Measurements from ENCODE around the gene MISP3.
"Not testable (repeated sequence)": the region's sequence is repeated elsewhere in the genome, so short reads cannot be mapped to it uniquely, and the experiment has no call there.

The MISP3 gene

GRCh38 chr19:14072535-14073260 lies at the start of gene MISP3:
Gene MISP3, plus strand, starts transcription at chr19:14072786. Its CDS starts 524 bp downstream, at chr19:14073310.
- TF ChIP-seq, protein P1, sequence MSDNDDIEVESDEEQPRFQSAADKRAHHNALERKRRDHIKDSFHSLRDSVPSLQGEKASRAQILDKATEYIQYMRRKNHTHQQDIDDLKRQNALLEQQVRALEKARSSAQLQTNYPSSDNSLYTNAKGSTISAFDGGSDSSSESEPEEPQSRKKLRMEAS (IDR thresholded peaks at IDR 0.05; ENCODE audit: low read depth, low read length): 0 out of 2 replicates have a peak, but pooled peaks have one; percentile 5
- TF ChIP-seq, protein P2, sequence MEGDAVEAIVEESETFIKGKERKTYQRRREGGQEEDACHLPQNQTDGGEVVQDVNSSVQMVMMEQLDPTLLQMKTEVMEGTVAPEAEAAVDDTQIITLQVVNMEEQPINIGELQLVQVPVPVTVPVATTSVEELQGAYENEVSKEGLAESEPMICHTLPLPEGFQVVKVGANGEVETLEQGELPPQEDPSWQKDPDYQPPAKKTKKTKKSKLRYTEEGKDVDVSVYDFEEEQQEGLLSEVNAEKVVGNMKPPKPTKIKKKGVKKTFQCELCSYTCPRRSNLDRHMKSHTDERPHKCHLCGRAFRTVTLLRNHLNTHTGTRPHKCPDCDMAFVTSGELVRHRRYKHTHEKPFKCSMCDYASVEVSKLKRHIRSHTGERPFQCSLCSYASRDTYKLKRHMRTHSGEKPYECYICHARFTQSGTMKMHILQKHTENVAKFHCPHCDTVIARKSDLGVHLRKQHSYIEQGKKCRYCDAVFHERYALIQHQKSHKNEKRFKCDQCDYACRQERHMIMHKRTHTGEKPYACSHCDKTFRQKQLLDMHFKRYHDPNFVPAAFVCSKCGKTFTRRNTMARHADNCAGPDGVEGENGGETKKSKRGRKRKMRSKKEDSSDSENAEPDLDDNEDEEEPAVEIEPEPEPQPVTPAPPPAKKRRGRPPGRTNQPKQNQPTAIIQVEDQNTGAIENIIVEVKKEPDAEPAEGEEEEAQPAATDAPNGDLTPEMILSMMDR (IDR thresholded peaks at IDR 0.05; ENCODE audit: low read depth, low read length): no peak
- peak; percentile 54 for DNase-seq (ENCODE audit: low read depth)
- H3K4me3 ChIP-seq (ENCODE audit: low read depth, low read length): peak within 1 kb of the TSS; percentile 47

DNA sequence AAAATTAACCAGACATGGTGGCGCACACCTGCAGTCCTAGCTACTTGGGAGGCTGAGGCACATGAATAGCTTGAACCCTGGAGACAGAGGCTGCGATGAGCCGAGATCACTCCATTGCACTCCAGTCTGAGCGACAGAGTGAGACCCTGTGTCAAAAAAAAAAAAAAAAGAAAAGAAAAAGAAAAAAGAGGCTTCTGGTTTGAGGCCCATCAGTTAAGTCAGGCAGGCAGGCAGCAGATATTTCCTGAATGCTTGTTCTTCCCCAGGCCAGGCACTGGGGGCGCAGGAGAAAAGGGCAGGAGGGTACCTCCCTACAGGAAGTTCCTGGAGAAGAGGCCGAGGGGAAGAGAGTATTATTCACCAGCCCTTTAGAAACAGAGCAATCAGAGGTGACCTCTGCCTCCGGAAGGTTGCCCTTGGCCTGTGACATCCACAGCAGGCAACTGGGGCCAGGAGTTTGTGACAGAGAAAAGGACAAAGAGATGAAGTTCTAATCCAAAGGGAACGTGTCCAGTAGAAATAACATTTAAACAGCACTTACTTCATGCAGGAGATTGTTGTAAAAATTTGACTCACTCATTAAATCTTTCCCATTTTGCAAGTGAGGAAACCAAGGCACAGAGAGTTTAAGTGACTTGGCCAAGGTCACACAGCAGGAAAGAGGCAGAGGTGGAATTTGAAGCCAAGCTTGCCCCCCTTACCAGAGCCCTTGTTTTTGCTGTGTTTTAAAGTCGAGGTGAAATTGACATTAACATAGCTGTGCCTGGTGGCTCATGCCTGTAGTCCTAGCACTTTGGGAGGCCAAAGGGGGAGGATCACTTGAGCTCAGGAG lies 49.0 kb upstream of the MISP3 start:
- peak; percentile 87 for DNase-seq (ENCODE audit: low read depth)
- H3K4me3 ChIP-seq (ENCODE audit: low read depth, low read length): no peak overlapping the region
- TF ChIP-seq, protein P2 (IDR thresholded peaks at IDR 0.05; ENCODE audit: low read depth, low read length): peak; percentile 71
- TF ChIP-seq POLR2A (IDR thresholded peaks at IDR 0.05; ENCODE audit: extremely low read depth, insufficient read length): no peak
- TF ChIP-seq, protein P1 (IDR thresholded peaks at IDR 0.05; ENCODE audit: low read depth, low read length): no peak
- TF ChIP-seq MYC (IDR thresholded peaks at IDR 0.05; ENCODE audit: low read depth, low read length): no peak

DNA sequence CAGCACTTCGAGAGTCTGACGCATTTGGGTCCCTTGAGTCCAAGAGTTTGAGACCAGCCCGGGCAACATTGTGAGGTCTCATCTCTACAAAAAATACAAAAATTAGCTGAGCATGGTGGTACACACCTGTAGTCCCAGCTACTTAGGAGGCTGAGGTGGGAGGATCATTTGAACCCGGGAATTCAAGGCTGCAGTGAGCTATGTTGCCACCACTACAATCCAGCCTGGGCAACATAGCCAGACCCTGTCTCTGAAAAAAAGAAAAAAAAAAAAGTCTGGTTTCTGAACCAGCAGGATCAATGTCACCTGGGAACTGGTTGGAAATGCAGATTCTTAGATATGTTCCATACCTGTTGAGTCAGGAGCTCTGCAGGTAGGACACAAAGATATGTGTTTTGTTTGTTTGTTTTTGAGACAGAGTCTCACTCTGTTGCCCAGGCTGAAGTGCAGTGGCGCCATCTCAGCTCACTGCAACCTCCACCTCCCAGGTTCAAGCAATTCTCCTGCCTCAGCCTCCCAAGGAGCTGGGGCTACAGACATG lies 45.9 kb upstream of the MISP3 start:
- not testable (repeated sequence) for H3K4me3 ChIP-seq (ENCODE audit: low read depth, low read length); DNase-seq (ENCODE audit: low read depth)

GRCh38 chr19:14027856-14028450 lies 44.6 kb upstream of the MISP3 start, which contains the start of gene RLN3:
Gene RLN3, plus strand, starts transcription at chr19:14028148. Its CDS starts 57 bp downstream, at chr19:14028205.
- H3K4me3 ChIP-seq (ENCODE audit: low read depth, low read length): no peak within 1 kb of the TSS
- DNase-seq (ENCODE audit: low read depth): no peak
- TF ChIP-seq POLR2A (IDR thresholded peaks at IDR 0.05; ENCODE audit: extremely low read depth, insufficient read length): no peak
- TF ChIP-seq, protein P2 (IDR thresholded peaks at IDR 0.05; ENCODE audit: low read depth, low read length): no peak
- TF ChIP-seq MYC (IDR thresholded peaks at IDR 0.05; ENCODE audit: low read depth, low read length): no peak
- TF ChIP-seq, protein P1 (IDR thresholded peaks at IDR 0.05; ENCODE audit: low read depth, low read length): no peak

- no peak overlapping the region for H3K4me3 ChIP-seq (ENCODE audit: low read depth, low read length)
- TF ChIP-seq MYC (IDR thresholded peaks at IDR 0.05; ENCODE audit: low read depth, low read length) (no peak), POLR2A (IDR thresholded peaks at IDR 0.05; ENCODE audit: extremely low read depth, insufficient read length) (no peak)
- TF ChIP-seq, protein P1 (IDR thresholded peaks at IDR 0.05; ENCODE audit: low read depth, low read length): no peak
- TF ChIP-seq, protein P2 (IDR thresholded peaks at IDR 0.05; ENCODE audit: low read depth, low read length): no peak
- no peak for DNase-seq (ENCODE audit: low read depth)
These were observed 43.7 kb upstream of the MISP3 start for GRCh38 chr19:14028901-14029300.
